Stimulated activated CD4-positive, alpha-beta T cell treated with anti-CD3 and anti-CD28 coated beads, Interleukin-12 subunit alpha, Interleukin-12 subunit beta, amount 100 ng/mL, for 48 hours (primary cell): ENCODE measurements around the gene DPEP2NB.
"Not testable (repeated sequence)": the region's sequence is repeated elsewhere in the genome, so short reads cannot be mapped to it uniquely, and the experiment has no call there.

Source experiments
- DNase-seq, 3 donors: peaks; one replicate each; pipeline ENCODE4 v3.0.0-alpha.2; 2020; ENCODE audit warnings: low read depth in 2 of 3, low spot score in 1 of 3

Gene DPEP2NB

DNA sequence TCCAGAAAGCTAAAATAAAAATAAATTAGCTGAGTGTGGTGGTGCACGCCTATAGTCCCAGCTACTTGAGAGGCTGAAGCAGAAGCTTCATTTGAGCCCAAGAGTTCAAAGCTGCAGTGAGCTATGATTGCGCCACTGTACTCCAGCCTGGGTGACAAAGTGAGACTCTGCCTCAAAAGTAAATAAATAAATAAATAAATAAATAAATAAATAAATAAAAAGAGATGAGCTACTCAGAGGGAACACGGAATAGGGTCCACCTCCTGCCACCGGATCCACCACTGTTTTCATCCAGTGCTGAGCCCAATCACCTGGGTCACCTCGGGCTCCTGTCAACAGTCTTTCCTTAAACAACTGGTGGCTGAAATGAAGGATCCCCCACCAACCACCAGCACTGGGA lies 28.8 kb downstream of the DPEP2NB start:
- DNase-seq: no peak

DNA sequence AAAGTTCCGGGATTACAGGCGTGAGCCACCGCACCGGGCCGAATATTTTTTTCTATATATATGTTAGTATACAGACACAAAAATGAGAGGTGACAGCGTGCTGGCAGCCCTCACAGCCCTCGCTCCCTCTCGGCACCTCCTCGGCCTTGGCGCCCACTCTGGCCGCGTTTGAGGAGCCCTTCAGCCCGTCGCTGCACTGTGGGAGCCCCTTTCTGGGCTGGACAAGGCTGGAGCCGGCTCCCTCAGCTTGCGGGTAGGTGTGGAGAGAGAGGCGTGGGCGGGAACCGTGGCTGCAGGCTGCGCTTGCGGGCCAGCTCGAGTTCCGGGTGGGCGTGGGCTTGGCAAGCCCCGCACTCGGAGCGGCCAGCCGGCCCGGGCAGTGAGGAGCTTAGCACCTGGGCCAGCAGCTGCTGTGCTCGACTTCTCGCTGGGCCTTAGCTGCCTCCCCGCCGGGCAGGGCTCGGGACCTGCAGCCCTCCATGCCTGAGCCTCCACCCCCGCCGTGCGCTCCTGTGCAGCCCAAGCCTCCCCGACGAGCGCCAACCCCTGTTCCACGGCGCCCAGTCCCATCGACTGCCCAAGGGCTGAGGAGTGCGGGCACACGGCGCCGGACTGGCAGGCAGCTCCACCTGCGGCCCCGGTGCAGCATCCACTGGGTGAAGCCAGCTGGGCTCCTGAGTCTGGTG lies 33.6 kb downstream of the DPEP2NB start:
- DNase-seq: no peak

DNA sequence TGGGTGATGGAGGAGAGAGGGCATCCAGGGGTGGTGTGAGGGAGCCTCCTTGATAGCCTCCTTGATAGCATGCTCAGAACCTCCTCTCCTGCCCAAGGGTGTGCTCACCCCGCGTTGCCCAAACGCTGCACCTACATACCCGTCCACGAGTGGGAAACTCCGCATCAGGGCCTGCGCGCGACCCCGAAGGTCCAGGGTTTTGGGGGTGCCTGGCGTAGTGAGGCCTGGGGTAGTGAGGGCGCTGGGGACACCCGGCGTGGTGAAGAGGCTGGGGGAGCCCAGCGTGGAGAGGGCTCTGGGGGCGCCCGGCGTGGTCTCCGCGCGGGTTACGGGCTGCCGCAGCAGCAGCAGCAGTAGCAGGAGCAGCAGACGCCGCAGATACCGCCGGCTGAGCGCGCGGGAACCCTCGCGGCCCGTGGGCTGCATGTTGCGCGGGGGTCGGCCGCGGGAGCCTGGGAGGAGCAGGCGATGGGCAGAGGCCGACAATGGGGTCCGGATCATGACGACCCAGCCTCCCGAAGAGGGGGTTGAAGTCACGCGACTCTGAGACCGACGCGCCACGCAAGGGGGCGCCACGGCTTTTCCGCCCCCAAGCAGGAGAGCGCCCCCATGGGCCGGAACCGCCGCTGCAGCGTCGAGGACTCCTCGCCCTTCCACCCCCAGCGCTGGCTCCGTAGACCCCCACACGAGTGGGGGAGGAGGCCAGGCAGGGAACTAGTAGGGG lies 35.6 kb downstream of the DPEP2NB start, which contains the start of gene DPEP3:
Gene DPEP3, minus strand, starts transcription at position 545 of the 724 bp plus-strand sequence. Its CDS starts 119 bp downstream, at position 426.
- DNase-seq: no peak

DNA sequence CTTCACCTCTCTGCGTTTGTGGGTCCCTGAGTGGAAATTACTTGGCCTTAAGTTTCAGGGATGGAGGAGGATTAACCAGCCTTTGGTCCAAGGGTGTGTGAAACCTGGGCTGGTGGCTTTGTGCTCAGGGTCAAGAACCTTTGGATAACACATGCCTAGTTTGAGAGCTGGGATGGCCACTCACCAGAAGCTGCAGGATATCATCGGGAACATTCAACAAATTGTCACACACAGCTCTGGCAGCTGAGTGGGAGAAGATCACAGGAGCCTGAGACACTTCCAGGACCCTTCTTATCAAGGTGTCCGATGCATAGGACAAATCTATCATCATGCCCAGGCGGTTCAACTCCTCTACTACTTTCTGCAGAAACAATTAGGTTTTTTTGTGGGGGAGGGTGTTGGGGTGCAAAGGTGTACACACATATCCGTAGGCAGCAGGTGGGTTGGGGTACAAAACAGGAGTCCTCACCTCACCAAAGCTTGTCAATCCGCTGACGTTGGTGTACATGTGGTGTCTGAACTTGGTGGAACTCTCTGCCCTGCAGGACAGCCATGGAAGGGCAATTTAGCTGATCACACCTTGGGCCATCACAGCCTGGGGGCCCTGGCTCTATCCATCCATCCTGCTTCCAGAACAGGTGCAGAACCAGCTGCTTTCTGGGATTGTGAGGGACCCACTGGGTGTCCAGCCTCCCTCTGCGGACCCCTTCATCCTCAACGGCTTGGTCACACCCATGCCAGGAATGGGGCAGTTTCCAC lies 38.1 kb downstream of the DPEP2NB start:
- DNase-seq: no peak

DNA sequence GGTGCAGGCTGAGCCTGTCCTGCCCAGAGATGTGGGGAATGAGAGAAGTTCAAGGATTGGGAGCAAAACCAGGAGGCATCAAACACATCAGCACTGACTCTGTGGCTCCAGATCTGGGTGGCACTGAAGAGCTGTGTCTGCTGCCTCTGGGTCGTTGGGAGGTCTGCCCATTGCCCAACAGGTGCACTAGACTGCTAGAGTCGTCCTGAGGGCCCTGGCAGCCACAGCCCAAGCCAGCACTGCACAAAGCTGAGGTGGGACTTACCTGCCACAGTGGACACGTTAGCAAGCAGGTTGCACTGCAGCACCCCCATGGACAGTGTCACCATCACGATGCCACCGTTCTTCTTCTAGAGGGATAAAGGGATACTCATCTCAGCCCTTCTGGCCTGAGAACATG lies 38.7 kb downstream of the DPEP2NB start:
- DNase-seq: no peak

DNA sequence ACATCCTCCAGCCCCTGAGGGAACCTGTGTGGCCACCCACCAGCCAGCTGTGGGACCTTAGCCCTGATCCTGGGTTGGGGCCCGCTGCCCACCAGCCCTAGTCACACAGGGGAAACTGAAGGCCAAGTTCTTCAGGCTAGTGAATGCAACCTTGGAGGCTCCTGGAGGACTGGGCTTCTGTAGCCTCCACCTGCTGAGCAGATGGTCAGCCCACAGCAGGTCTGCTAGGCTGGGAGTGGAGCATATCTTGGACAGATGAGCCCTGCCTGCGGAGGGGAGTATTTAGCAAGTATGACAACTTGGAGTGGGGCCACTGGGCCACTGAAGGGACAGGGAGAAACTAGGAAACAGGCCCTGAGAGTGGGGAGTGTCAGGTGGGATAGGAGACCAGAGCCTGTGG lies 39.5 kb downstream of the DPEP2NB start:
- DNase-seq: no peak

DNA sequence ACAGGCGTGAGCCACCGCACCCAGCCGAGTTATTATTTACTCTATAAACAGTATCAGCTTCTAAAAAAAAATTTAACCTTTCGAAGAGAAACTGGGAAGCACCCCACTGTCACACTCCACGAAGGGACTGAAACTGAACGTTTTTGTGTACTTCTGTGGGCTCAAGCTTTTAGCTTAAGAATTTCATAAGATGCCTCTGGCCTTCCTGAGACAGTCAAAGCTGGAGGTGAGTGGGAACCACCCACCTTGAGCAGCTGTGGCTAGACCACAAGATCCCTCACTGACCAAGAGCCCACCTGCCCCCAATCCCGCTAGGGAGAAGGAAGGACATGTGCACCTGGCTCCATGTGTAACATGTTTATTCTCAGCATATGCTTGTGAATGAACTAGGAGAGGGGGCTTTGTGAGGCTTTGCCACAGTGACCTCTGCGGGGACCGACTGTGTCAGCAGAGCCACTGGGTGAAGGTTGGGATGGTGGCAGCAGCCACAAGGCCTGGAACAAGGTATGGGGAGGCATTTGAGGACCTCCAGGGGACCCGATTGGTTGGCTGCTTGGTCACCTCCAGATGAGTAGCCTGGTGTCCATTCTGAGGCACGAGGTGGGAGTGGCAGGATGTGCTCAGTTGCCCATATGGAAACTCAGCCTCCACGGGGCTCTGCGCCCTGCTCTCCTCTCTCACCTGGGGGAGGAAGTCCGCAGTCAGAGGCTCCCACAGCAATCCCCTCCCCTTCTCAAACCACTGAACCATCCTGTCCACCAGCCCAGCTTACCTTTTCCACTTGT lies 40.2 kb downstream of the DPEP2NB start:
- DNase-seq: no peak

DNA sequence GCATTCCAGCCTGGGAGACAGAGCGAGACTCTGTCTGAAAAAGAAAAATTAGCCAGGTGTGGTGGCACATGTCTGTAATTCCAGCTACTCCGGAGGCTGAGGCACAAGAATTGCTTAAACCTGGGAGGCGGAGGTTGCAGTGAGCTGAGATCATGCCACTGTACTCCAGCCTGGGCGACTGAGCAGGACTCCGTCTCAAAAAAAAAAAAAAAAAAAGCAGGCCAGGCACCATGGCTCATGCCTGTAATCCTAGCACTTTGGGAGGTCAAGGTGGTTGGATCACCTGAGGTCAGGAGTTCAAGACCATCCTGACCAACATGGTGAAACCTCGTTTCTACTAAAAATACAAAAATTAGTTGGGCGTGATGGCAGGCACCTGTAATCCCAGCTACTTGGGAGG lies 43.4 kb downstream of the DPEP2NB start:
- DNase-seq: not testable (repeated sequence)

DNA sequence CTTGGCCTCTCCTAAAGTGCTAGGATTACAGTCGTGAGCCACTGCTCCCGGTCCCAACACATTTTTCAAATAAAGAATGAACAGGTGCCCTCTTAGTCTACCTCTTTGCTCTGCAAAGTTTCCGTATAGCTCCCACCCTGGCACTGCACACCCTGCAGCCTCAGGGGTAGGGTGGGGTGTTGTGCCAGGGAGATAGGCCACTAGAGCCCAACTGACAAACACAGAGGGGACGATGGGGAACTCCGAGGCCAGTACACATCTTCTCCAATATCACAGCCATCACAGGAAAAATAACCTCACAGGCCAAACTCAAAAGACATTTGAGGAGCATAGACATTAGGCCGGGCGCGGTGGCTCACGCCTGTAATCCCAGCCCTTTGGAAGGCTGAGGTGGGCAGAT lies 44.6 kb downstream of the DPEP2NB start:
- no peak for DNase-seq

DNA sequence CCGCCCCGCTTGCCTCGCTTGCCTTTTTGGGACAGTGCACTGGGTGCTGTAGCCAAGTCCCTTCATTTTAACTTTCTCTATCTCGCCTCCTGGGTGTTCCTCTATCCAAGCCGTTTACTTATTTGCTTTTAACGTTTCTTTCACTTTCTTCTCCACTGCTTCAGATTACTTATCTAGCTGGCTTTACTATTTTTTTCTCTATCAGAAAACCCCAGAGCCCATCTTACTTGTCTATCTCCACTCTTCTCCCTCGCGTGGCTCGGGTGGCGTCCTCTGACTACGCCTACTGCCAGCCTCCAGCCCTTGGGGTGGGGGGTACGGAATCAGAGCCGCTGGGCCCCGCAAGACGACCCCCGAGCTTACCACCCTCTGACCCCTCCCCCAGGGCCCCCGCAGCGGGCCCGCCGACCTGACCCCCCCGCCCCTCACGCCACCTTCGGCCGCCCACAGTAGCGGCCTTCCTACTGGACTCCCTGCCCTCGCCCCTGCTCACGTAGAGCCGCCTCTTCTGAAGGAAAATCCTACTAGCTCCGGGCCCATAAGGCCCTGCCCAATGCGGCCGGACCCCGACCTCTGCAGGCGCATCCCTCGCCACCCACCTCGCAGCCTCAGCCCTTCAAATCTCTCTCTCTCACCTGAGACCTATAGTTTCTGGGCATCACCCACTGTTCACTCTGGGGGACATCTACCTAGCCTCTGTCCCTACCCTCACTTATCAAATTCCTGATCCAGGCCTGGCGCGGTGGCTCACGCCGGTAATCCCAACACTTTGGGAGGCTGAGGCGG lies 46.3 kb downstream of the DPEP2NB start:
- no peak for DNase-seq

DNA sequence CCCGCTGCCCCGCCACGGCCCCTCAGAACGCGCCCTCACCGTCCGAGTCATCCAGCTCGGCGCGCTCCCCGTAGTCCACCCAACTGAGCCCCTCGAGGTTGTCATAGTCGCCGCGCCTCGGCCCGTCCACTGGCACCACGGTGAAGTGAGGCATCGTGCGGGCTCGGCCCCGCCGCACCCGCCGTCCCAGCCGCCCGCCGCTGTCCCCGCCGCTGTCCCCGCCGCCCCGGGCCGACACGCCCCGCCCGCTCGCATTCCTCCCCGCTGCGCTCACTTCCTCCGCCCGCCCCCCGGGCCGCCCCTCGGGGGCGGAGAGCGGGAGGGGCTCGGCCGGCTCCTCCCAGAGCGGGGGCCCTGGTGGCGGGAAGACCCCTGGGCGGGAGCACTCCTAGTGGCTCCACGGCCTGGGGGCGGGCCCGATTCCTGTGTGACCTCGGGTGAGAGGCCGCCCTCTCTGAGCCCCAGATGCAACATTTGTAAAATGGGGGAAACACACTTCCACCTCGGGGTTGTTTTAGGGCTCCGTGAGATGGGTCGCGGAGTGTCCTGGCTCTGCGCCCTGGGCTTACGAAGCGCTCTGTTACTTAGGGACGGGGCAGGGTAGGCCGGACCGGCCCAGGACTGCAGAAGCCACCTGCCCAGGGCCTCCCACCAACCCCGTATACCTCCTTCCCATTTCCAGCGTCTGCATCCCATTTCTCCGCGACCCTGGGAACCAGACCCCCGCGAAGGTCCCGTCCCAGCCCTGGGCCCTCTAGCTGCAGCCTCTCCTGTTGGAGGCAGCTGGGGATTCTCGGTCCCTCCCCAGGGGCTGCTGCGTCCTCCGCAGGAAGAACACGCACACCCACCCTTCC lies 47.1 kb downstream of the DPEP2NB start, which contains the start of gene SLC12A4:
Gene SLC12A4, minus strand, starts transcription at position 238 of the 854 bp plus-strand sequence. Its CDS starts 84 bp downstream, at position 154.
- DNase-seq: peak; percentile 81 to 86 (median 85)

DNA sequence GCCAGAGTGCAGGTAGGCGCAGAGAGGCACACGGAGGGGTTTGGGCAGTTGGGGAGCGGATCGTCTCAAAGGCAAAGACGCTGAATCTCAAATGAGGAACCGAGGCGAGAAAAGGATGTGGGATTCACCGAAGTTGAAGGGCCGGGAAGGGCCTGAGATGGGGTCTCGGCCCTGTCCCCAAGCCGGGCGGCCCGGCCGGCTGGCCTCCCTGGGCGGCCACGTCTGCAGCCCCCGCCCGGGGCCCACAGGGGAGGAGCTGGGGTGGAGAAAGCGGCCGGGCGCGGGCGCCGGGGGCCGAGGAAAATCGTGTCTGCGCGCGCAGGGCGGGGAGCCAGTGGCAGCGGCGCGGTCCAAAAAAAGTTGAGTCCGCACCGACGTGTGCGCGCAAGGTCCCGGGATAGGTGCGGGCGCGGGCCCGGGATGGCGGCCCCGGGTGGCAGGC lies 47.7 kb downstream of the DPEP2NB start:
- no peak for DNase-seq

DNA sequence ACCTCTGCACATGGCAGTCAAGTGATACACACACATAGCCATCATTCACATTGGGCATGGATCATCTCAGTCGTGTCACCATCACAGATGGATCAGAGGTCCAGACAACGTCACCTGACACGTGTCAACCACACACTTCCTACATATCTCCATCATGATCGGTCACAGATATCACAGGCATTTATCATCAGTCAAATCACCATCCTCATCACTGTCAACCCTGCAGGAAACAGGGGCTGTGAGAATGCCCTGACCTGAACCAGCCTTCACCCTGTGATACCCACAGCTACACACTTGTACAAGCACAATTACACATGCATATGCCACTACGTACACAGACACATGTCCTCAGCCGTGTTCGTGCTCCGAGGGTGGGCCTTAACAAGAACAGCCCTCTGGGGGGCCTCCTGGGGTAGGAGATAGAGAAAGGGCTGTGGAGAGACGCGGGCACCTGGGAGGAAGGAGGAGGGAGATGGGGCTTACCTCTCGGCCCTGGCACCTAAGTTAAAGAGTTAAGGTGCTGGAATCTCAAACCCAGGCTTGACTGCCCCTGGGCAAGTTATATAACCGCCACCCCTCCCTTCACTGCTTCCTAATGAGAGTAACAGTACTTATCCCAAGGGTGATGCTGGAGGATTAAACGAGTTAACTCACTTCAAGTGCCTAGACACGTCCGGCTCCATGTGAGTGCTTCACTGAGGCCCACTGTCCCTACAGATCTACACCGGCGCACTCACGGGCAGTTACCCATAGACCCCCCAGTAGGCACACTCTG lies 48.3 kb downstream of the DPEP2NB start:
- no peak for DNase-seq

DNA sequence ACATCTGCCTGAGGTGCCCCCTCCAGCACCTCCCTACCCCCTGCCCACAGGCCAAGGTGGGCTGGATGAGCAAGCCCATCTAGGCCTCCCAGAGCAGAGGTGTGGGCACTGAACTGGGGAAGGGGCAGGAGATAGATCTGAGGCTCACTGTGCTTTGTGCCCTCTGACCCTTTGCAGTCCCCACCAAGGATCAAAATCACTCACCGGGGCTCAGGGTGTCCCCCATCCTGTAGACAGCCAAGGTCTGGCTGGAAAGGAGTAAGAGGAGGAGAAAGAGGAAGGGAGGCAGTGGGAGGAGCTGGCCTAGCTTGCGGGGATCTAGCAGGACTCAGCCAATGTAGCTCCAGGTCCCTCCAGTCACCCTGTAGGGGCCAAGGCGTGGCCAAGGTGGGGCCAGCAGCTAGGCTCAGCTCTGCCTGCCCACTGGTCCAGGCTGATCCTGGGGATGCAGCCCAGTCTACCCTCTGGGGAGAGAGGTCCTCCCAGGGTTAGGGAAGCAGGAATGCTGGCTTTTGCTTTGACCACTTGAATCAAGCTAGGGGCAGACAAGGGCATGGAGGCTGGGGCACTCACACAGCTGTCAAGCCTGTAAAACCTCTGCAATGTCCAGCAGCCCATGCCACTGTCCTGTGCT lies 49.0 kb downstream of the DPEP2NB start:
- DNase-seq: no peak

DNA sequence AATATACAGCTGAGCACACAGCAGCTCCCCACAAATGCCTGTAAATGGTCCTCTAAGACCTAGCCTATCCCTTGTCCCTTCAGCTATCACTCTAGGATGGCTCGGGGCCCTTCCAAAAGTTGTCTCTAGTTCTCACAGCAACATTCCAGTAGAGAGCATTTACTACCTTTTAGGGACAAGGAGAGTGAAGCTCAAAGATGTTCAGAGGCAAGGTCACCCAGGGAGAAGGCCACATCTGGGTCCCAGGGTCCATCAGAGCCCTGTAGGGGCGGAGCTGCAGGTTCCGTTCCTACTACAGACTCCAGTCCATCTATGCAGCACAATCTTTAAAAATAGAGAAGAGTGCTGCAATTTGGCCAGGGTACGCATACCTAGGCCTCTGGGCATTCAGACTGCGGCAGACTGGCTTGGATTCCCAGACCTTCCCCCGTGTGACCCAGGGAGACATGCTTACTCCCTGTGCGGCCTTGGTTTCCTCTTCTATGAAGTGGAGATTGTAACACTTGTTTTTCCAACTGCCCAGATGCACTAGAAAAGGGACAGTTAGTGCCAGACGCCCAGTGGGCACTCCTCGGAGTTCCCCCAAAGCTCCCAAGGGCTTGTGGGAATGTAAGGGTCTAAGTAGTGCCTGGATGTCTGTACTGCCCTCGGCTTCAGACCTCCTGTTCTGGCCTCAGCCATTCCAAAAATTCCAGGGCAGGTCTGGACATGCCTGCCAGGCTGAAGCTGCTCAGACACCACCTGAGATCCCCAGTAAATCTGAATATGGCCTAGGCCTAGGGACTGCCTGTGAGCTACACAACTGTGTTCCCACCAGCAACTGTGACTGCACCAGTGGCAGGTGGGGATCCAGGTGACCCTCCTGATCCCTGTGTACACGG lies 49.8 kb downstream of the DPEP2NB start:
- DNase-seq: no peak

DNA sequence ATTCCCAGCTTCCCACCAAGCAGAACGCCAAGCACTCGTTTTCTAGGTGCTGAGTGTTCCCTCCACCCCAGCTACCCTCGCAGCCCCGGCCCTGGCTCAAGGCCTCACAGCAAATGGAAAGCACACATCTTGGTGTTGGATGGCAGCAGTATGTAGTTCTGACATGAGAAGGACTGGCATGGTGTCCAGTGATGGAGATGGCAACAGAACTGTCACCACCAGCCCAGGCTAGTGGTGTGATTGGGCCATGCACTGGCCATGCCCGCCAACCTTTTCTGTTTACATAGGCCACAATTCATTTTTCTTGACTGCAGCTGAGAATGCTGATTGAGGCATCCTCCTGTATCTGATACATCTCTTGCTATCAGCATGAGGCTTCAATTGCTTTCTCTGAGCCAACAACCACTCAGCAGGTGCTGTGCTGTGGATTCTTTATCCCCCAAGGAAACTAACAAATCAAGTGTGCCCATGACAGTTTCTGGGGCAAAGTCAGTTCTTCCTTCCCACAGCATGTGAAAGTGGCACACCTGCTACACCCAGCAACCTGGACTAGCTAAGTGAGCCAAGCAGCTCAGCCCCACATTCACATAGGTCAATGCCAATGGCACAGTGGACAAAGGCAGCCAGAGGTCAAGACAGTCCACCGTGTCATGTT lies 51.1 kb downstream of the DPEP2NB start:
- DNase-seq: no peak
